ENCODE data around the gene RRAGB. TPM values are rescaled to one million over a fixed set of nuclear protein-coding genes. Genes with fewer than 3 reads are reported as not detected.
"Not testable (repeated sequence)": the region's sequence is repeated elsewhere in the genome, so short reads cannot be mapped to it uniquely, and the experiment has no call there.

The RRAGB gene
- total RNA-seq, 1 donor from 2014 or later, result 15.7 TPM

DNA sequence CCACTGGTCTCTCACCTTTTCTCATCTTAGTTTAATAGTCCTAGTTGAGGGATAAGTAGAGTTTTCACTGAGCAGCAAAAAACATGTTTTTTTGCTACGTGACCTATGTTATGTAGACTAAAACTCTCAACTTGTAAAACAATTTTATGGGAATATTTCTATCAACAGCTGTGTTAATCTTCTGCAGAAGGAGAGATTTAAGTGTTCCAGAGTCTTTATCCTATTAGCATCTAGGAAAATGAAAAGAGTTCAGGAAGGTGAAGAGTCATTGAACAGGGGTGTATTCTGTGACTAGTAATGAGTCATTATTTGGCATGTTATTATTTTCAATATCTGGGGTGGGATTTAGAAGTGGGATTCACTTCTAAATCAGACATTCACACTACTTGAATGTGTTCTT lies 41.9 kb downstream of the RRAGB start:
- H3K36me3 Mint-ChIP-seq, result no peaks in the 10 kb centered on the region
- H2AFZ ChIP-seq (replicated peaks), result no peak overlapping the region
- H3K4me3 Mint-ChIP-seq, result no peak overlapping the region
- H3K27ac ChIP-seq, result no peak overlapping the region
- no peaks in the 10 kb centered on the region for H3K9me3 Mint-ChIP-seq
- H3K79me2 ChIP-seq (ENCODE audit: low read depth), result no peaks in the 10 kb centered on the region
- H4K20me1 ChIP-seq (ENCODE audit: low read depth), result no peaks in the 10 kb centered on the region
- no peaks in the 10 kb centered on the region for H3F3A ChIP-seq (ENCODE audit: low read depth)
- no peak overlapping the region for H3K9ac ChIP-seq
- H3K27me3 ChIP-seq, result no peaks in the 10 kb centered on the region
- no peak overlapping the region for H3K4me3 ChIP-seq
- H3K4me1 ChIP-seq, result no peaks in the 10 kb centered on the region
- no peak for DNase-seq (ENCODE audit: low spot score)
- H3K36me3 ChIP-seq, result peaks cover 4% of the 10 kb centered on the region
- TF ChIP-seq EZH2 (IDR thresholded peaks at IDR 0.05) (no peak), EZH2phosphoT487 (IDR thresholded peaks at IDR 0.05) (no peak)
- TF ChIP-seq, protein P1, sequence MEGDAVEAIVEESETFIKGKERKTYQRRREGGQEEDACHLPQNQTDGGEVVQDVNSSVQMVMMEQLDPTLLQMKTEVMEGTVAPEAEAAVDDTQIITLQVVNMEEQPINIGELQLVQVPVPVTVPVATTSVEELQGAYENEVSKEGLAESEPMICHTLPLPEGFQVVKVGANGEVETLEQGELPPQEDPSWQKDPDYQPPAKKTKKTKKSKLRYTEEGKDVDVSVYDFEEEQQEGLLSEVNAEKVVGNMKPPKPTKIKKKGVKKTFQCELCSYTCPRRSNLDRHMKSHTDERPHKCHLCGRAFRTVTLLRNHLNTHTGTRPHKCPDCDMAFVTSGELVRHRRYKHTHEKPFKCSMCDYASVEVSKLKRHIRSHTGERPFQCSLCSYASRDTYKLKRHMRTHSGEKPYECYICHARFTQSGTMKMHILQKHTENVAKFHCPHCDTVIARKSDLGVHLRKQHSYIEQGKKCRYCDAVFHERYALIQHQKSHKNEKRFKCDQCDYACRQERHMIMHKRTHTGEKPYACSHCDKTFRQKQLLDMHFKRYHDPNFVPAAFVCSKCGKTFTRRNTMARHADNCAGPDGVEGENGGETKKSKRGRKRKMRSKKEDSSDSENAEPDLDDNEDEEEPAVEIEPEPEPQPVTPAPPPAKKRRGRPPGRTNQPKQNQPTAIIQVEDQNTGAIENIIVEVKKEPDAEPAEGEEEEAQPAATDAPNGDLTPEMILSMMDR (IDR thresholded peaks at IDR 0.05), result no peak
- H3K4me2 ChIP-seq, result no peak overlapping the region
- H3K27ac Mint-ChIP-seq, result no peak overlapping the region
- no peaks in the 10 kb centered on the region for H3K27me3 Mint-ChIP-seq (ENCODE audit: insufficient read depth, low read depth)
- H3K4me1 Mint-ChIP-seq, result no peaks in the 10 kb centered on the region
- peaks cover 3% of the 10 kb centered on the region for H3K9me3 ChIP-seq (ENCODE audit: low read depth)

DNA sequence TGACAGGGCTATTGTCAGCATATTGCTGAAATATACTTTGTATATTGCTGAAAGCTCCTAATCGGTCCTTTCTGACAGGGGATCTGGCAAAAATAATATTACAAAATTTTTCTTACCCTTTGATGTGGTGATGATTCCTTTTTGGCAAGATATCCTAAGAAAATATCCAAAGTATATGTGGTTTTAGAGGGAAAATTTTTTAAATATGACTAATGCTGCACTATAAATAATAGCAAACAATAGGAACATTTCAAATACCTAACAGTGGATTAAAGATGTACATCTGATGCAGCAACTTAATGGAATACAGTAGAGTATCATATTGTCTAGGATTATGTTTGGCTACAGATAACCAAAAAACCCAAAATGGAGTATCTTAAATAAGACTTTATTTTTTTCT lies 49.6 kb downstream of the RRAGB start:
- no peak overlapping the region for H3K9ac ChIP-seq
- H3K36me3 Mint-ChIP-seq, result no peaks in the 10 kb centered on the region
- no peak overlapping the region for H3K4me2 ChIP-seq
- TF ChIP-seq EZH2phosphoT487 (IDR thresholded peaks at IDR 0.05), result no peak
- TF ChIP-seq, protein P1 (IDR thresholded peaks at IDR 0.05), result no peak
- TF ChIP-seq EZH2 (IDR thresholded peaks at IDR 0.05), result no peak
- peaks cover 12% of the 10 kb centered on the region for H3K9me3 Mint-ChIP-seq
- no peaks in the 10 kb centered on the region for H3K4me1 Mint-ChIP-seq
- H3K79me2 ChIP-seq (ENCODE audit: low read depth), result no peaks in the 10 kb centered on the region
- H3K27ac ChIP-seq, result no peak overlapping the region
- H3K4me3 Mint-ChIP-seq, result no peak overlapping the region
- H3K27me3 ChIP-seq, result no peaks in the 10 kb centered on the region
- H3K36me3 ChIP-seq, result no peaks in the 10 kb centered on the region
- no peaks in the 10 kb centered on the region for H4K20me1 ChIP-seq (ENCODE audit: low read depth)
- no peak overlapping the region for H3K4me3 ChIP-seq
- peaks cover 6% of the 10 kb centered on the region for H3K9me3 ChIP-seq (ENCODE audit: low read depth)
- no peak for DNase-seq (ENCODE audit: low spot score)
- H3K27me3 Mint-ChIP-seq (ENCODE audit: insufficient read depth, low read depth), result no peaks in the 10 kb centered on the region
- H3K27ac Mint-ChIP-seq, result no peak overlapping the region
- H2AFZ ChIP-seq (replicated peaks), result no peak overlapping the region
- H3F3A ChIP-seq (ENCODE audit: low read depth), result no peaks in the 10 kb centered on the region
- H3K4me1 ChIP-seq, result no peaks in the 10 kb centered on the region

DNA sequence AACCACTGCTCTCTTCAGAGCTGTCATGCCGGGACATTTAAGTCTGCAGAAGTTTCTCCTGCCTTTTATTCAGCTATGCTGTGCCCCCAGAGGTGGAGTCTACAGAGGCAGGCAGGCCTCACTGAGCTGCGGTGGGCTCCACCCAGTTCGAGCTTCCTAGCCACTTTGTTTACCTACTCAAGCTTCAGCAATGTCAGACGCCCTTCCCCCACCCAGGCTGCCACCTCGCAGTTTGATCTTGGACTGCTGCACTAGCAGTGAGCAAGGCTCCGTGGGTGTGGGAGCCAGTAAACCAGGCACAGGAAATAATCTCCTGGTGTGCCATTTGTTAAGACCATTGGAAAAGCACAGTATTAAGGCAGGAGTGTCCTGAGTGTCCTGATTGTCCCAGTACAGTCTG lies 56.9 kb downstream of the RRAGB start:
- not testable (repeated sequence) for H3K9ac ChIP-seq; H3K36me3 ChIP-seq; H3K79me2 ChIP-seq (ENCODE audit: low read depth); H4K20me1 ChIP-seq (ENCODE audit: low read depth); H3K27me3 ChIP-seq; H3K4me1 ChIP-seq; H3K27ac ChIP-seq; H3K27me3 Mint-ChIP-seq (ENCODE audit: insufficient read depth, low read depth); H3K4me3 ChIP-seq; H2AFZ ChIP-seq (replicated peaks); H3F3A ChIP-seq (ENCODE audit: low read depth); DNase-seq (ENCODE audit: low spot score); H3K27ac Mint-ChIP-seq; H3K9me3 ChIP-seq (ENCODE audit: low read depth); H3K36me3 Mint-ChIP-seq; H3K4me3 Mint-ChIP-seq; H3K4me2 ChIP-seq; H3K4me1 Mint-ChIP-seq
- peaks cover 11% of the 10 kb centered on the region for H3K9me3 Mint-ChIP-seq

DNA sequence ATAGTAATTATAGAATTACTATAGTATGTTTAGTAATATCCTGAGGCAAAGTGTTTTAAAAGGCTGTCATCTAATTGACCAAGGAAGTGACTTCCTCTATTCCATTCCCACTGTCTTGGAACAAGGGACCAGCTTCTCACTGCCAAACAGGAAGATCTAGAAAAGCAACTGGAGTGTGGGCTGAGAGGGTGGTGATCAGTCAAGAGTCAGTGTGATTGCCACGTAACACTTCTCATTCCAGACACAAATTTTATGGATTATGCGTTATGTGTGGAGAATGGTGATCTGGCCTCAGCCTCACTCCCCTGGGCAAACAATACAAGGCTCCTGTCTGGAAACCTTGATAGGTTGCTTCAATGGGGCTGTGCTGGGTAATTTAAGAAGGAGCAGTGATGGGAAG lies 60.0 kb downstream of the RRAGB start:
- H3K4me2 ChIP-seq, result no peak overlapping the region

More for the DNA sequence above, 60.0 kb downstream of the RRAGB start:
- no peaks in the 10 kb centered on the region for H4K20me1 ChIP-seq (ENCODE audit: low read depth)
- H3K4me1 ChIP-seq, result no peaks in the 10 kb centered on the region
- Mint-ChIP-seq H3K27me3 (ENCODE audit: insufficient read depth, low read depth) (peaks cover 3% of the 10 kb centered on the region), H3K27ac (no peak overlapping the region), H3K4me1 (no peaks in the 10 kb centered on the region), H3K36me3 (no peaks in the 10 kb centered on the region), H3K4me3 (no peak overlapping the region), H3K9me3 (peaks cover 2% of the 10 kb centered on the region)
- no peaks in the 10 kb centered on the region for H3K79me2 ChIP-seq (ENCODE audit: low read depth)
- TF ChIP-seq EZH2phosphoT487 (IDR thresholded peaks at IDR 0.05) (no peak), EZH2 (IDR thresholded peaks at IDR 0.05) (no peak)
- TF ChIP-seq, protein P1 (IDR thresholded peaks at IDR 0.05), result no peak
- DNase-seq (ENCODE audit: low spot score), result no peak
- no peak overlapping the region for H2AFZ ChIP-seq (replicated peaks)
- H3K36me3 ChIP-seq, result no peaks in the 10 kb centered on the region
- no peak overlapping the region for H3K4me3 ChIP-seq
- H3K9ac ChIP-seq, result no peak overlapping the region
- H3K9me3 ChIP-seq (ENCODE audit: low read depth), result no peaks in the 10 kb centered on the region
- H3K27me3 ChIP-seq, result no peaks in the 10 kb centered on the region
- H3K27ac ChIP-seq, result no peak overlapping the region
- peaks cover 3% of the 10 kb centered on the region for H3F3A ChIP-seq (ENCODE audit: low read depth)
